ENCODE results near the gene PAXIP1.

Gene PAXIP1

GRCh38 chr7:154914308-154914995 is 88.5 kb downstream of the PAXIP1 start:
- TF ChIP-seq SIN3A (IDR thresholded peaks at IDR 0.05; ENCODE audit: borderline replicate concordance, insufficient read depth, low read length) (no peak), FOXP2 (optimal IDR thresholded peaks at IDR 0.05; ENCODE audit: borderline replicate concordance, extremely low read depth, extremely low read length, insufficient read depth) (no peak), TAF1 (IDR thresholded peaks at IDR 0.05; ENCODE audit: borderline replicate concordance, insufficient read depth, low read length) (no peak), REST (IDR thresholded peaks at IDR 0.05; ENCODE audit: insufficient read depth in 1 of 2, low read depth in 2 of 2, low read length in 2 of 2) (no peak), POLR2AphosphoS5 (IDR thresholded peaks at IDR 0.05; ENCODE audit: low read depth, low read length) (no peak)

- TF ChIP-seq TAF1 (IDR thresholded peaks at IDR 0.05; ENCODE audit: borderline replicate concordance, insufficient read depth, low read length), result no peak
- TF ChIP-seq POLR2AphosphoS5 (IDR thresholded peaks at IDR 0.05; ENCODE audit: low read depth, low read length), result no peak
- TF ChIP-seq SIN3A (IDR thresholded peaks at IDR 0.05; ENCODE audit: borderline replicate concordance, insufficient read depth, low read length), result no peak
- TF ChIP-seq REST (IDR thresholded peaks at IDR 0.05; ENCODE audit: insufficient read depth in 1 of 2, low read depth in 2 of 2, low read length in 2 of 2), result no peak
- TF ChIP-seq FOXP2 (optimal IDR thresholded peaks at IDR 0.05; ENCODE audit: borderline replicate concordance, extremely low read depth, extremely low read length, insufficient read depth), result no peak
Measured at GRCh38 chr7:154913638-154914307, 89.2 kb downstream of the PAXIP1 start.

- TF ChIP-seq SIN3A (IDR thresholded peaks at IDR 0.05; ENCODE audit: borderline replicate concordance, insufficient read depth, low read length) (no peak), TAF1 (IDR thresholded peaks at IDR 0.05; ENCODE audit: borderline replicate concordance, insufficient read depth, low read length) (no peak), FOXP2 (optimal IDR thresholded peaks at IDR 0.05; ENCODE audit: borderline replicate concordance, extremely low read depth, extremely low read length, insufficient read depth) (no peak), POLR2AphosphoS5 (IDR thresholded peaks at IDR 0.05; ENCODE audit: low read depth, low read length) (no peak), REST (IDR thresholded peaks at IDR 0.05; ENCODE audit: insufficient read depth in 1 of 2, low read depth in 2 of 2, low read length in 2 of 2) (no peak)
Measured at GRCh38 chr7:154912871-154913637, 89.9 kb downstream of the PAXIP1 start.

GRCh38 chr7:154911862-154912455 is 91.0 kb downstream of the PAXIP1 start:
- TF ChIP-seq SIN3A (IDR thresholded peaks at IDR 0.05; ENCODE audit: borderline replicate concordance, insufficient read depth, low read length) (no peak), FOXP2 (optimal IDR thresholded peaks at IDR 0.05; ENCODE audit: borderline replicate concordance, extremely low read depth, extremely low read length, insufficient read depth) (no peak), POLR2AphosphoS5 (IDR thresholded peaks at IDR 0.05; ENCODE audit: low read depth, low read length) (no peak), REST (IDR thresholded peaks at IDR 0.05; ENCODE audit: insufficient read depth in 1 of 2, low read depth in 2 of 2, low read length in 2 of 2) (no peak), TAF1 (IDR thresholded peaks at IDR 0.05; ENCODE audit: borderline replicate concordance, insufficient read depth, low read length) (no peak)

Measured in PFSK-1 (cell line).